OCI-LY3 (cell line): ENCODE results near the gene LRWD1.

ENCODE experiments used
- EZH2phosphoT487 ChIP-seq: fragments of 200-600 bp; shearing (Covaris generic); IDR thresholded peaks from 2 replicates; pipeline ENCODE4 v1.6.1; 2018; ENCODE audit warnings: antibody characterized with exemption, mixed run types, low read depth
- TF ChIP-seq, protein P1 (sequence below): fragments of 200-600, 300-600 bp; sonication (generic); IDR thresholded peaks from 2 replicates; pipeline ENCODE4 v1.5.1; 2014; ENCODE audit warnings: antibody characterized with exemption, low read length, low read depth

DNA sequence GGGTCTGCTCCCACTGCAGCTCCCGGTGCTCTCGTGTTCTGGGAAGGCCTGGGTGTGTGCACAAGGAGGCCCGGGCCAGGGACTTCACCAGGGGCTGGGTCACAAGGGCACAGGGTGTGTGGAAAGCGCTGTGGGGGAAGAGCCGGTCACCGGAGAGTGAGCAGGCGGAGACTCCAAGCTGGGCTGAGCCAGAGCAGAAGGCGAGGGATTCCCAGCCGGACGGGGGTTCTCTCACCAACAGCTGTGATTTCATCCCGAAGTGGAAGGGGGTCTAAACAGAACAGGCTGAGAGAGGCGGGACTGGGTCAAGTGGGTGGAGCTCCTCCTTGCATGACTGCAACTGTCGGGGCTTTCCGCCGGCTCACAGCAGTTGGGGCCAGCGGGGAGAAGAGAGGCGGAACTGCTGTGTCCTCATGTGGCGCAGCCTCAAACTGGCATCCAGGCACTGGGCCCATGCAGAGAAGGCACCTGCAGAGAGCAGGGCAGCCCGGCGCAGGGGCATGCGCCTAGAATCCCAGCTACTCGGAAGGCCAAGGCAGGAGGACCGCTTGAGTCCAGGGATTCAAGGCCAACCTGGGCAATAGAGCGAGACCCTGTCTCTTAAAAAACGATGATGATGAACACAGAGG lies 39.0 kb upstream of the LRWD1 start:
- TF ChIP-seq, protein P1, sequence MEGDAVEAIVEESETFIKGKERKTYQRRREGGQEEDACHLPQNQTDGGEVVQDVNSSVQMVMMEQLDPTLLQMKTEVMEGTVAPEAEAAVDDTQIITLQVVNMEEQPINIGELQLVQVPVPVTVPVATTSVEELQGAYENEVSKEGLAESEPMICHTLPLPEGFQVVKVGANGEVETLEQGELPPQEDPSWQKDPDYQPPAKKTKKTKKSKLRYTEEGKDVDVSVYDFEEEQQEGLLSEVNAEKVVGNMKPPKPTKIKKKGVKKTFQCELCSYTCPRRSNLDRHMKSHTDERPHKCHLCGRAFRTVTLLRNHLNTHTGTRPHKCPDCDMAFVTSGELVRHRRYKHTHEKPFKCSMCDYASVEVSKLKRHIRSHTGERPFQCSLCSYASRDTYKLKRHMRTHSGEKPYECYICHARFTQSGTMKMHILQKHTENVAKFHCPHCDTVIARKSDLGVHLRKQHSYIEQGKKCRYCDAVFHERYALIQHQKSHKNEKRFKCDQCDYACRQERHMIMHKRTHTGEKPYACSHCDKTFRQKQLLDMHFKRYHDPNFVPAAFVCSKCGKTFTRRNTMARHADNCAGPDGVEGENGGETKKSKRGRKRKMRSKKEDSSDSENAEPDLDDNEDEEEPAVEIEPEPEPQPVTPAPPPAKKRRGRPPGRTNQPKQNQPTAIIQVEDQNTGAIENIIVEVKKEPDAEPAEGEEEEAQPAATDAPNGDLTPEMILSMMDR: no peak
- no peak for TF ChIP-seq EZH2phosphoT487
